A673 (cell line): ENCODE data around the gene ADGRG1. TPM values are rescaled to one million over a fixed set of nuclear protein-coding genes. Genes with fewer than 3 reads are reported as not detected.
A peak's percentile ranks its signal among the peaks of the same experiment; 100 is the strongest.

Source experiments
- BruUV-seq: library from RNA; stranded (reverse); fragments of 400-500 nt; replicated peaks from 2 replicates; lab custom pipeline; 2021; lab: Mats Ljungman, UMichigan
- CTCF ChIA-PET: fragments of 300-600 bp; sonication (Branson Sonifier 250); formaldehyde crosslinking; loops from one replicate; lab custom pipeline; 2022; ENCODE audit warnings: antibody characterized with exemption; lab: Charles Lee
- POLR2A ChIA-PET: fragments of 300-600 bp; sonication (Branson Sonifier 250); formaldehyde crosslinking; loops from one replicate; lab custom pipeline; 2022; ENCODE audit warnings: antibody characterized with exemption; ENCODE audit not compliant: low non-redundant PET; lab: Charles Lee
- DNase-seq: peaks from one replicate; pipeline ENCODE4 v3.0.0-alpha.2; 2015; ENCODE audit warnings: low spot score
- H3K27ac ChIP-seq: fragments of 200-600 bp; sonication (generic); 2 replicates; pipeline ENCODE4 v1.5.1; 2016; ENCODE audit warnings: mixed run types, low read depth, mild to moderate bottlenecking, mixed read lengths, antibody characterized with exemption, low read length; ENCODE audit not compliant: poor library complexity, severe bottlenecking
- H3K27me3 ChIP-seq: fragments of 200-600 bp; sonication (generic); replicated peaks from 2 replicates; pipeline ENCODE4 v1.6.1; 2017; ENCODE audit warnings: mixed run types, low read depth, mild to moderate bottlenecking, mixed read lengths, antibody characterized with exemption, low read length; ENCODE audit not compliant: insufficient read depth, poor library complexity
- H3K36me3 ChIP-seq: fragments of 200-600 bp; sonication (generic); 2 replicates; pipeline ENCODE4 v1.6.1; 2016; ENCODE audit warnings: mixed run types, mild to moderate bottlenecking, mixed read lengths, antibody characterized with exemption, low read length; ENCODE audit not compliant: insufficient read depth, poor library complexity, severe bottlenecking
- H3K4me1 ChIP-seq: fragments of 200-600 bp; sonication (generic); 2 replicates; pipeline ENCODE4 v1.6.1; 2017; ENCODE audit warnings: mixed run types, mild to moderate bottlenecking, mixed read lengths, antibody characterized with exemption, low read length; ENCODE audit not compliant: insufficient read depth, poor library complexity, severe bottlenecking
- H3K4me3 ChIP-seq: fragments of 200-600 bp; sonication (generic); 2 replicates; pipeline ENCODE4 v1.5.1; 2016; ENCODE audit warnings: low read depth, mixed run types, mild to moderate bottlenecking, mixed read lengths, low read length; ENCODE audit not compliant: poor library complexity, severe bottlenecking
- H3K9me3 ChIP-seq: fragments of 200-600 bp; sonication (generic); 2 replicates; pipeline ENCODE4 v1.6.1; 2016; ENCODE audit warnings: mixed run types, low read depth, mild to moderate bottlenecking, mixed read lengths, antibody characterized with exemption, low read length; ENCODE audit not compliant: poor library complexity, severe bottlenecking
- EZH2 ChIP-seq: fragments of 200-600 bp; sonication (generic); IDR thresholded peaks from 2 replicates; pipeline ENCODE4 v1.6.1; 2017; ENCODE audit warnings: borderline replicate concordance, low read depth, mild to moderate bottlenecking, mixed read lengths, antibody characterized with exemption, low read length; ENCODE audit not compliant: poor library complexity, severe bottlenecking
- intact Hi-C: fragments of 100-400 bp; cut with micrococcal nuclease; formaldehyde crosslinking; loops from one replicate; pipeline ENCODE4 v1.10.0; 2022; ENCODE audit not compliant: unreplicated experiment
- total RNA-seq: library from RNA; stranded (reverse); gene quantifications from 2 replicates; pipeline ENCODE4 v1.2.3, GENCODE V29; 2021
- TF ChIP-seq, protein P1 (sequence below): fragments of 300-800, 200-600 bp; sonication (generic); conservative IDR thresholded peaks from 2 replicates; pipeline ENCODE4 v1.5.1; 2017; ENCODE audit warnings: low read depth, mild to moderate bottlenecking, antibody characterized with exemption, low read length, moderate library complexity, mixed read lengths

ADGRG1 gene
- total RNA-seq, 1 experiment from 2014 or later, result 0.75 TPM

DNA sequence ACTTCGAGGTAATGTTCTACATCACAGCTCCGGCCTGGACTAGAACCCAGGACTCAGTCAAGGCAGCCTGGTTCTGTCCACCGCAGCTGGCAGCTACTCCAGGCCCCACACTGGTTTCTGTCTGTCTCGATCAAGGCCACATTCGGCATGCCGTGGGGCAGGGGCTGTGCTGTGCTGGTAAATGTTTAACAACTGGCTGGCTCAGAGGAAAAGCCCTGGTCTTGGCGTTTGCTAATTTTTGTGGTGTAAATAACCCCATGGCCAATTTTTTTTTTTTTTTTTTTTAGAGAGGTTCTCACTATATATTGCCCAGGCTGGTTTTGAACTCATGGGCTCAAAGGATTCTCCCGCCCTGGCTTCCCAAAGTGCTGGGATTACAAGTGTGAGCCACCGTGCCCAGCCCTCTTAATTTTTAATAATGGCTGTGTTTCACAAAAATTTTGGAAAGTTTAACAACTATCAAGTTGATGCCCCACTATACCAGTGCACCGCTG is 65.8 kb downstream of the ADGRG1 start:
- BruUV-seq, result no TSS peak
- H3K36me3 ChIP-seq, result no peaks in the 10 kb centered on the region
- no peak overlapping the region for H3K4me3 ChIP-seq
- ChIA-PET CTCF (interaction anchor here (0.7 kb wide), 1 partner anchor 103 kb away, joined by 6 read pairs; no protein-coding TSS in a partner anchor), POLR2A (no interaction called here)
- H3K9me3 ChIP-seq, result no peaks in the 10 kb centered on the region
- intact Hi-C loops, result no loop called here
- no peak for DNase-seq
- H3K27me3 ChIP-seq, result no peaks in the 10 kb centered on the region
- TF ChIP-seq EZH2, result no peak
- TF ChIP-seq, protein P1, sequence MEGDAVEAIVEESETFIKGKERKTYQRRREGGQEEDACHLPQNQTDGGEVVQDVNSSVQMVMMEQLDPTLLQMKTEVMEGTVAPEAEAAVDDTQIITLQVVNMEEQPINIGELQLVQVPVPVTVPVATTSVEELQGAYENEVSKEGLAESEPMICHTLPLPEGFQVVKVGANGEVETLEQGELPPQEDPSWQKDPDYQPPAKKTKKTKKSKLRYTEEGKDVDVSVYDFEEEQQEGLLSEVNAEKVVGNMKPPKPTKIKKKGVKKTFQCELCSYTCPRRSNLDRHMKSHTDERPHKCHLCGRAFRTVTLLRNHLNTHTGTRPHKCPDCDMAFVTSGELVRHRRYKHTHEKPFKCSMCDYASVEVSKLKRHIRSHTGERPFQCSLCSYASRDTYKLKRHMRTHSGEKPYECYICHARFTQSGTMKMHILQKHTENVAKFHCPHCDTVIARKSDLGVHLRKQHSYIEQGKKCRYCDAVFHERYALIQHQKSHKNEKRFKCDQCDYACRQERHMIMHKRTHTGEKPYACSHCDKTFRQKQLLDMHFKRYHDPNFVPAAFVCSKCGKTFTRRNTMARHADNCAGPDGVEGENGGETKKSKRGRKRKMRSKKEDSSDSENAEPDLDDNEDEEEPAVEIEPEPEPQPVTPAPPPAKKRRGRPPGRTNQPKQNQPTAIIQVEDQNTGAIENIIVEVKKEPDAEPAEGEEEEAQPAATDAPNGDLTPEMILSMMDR, result no peak
- no peak overlapping the region for H3K27ac ChIP-seq
- H3K4me1 ChIP-seq, result no peaks in the 10 kb centered on the region

DNA sequence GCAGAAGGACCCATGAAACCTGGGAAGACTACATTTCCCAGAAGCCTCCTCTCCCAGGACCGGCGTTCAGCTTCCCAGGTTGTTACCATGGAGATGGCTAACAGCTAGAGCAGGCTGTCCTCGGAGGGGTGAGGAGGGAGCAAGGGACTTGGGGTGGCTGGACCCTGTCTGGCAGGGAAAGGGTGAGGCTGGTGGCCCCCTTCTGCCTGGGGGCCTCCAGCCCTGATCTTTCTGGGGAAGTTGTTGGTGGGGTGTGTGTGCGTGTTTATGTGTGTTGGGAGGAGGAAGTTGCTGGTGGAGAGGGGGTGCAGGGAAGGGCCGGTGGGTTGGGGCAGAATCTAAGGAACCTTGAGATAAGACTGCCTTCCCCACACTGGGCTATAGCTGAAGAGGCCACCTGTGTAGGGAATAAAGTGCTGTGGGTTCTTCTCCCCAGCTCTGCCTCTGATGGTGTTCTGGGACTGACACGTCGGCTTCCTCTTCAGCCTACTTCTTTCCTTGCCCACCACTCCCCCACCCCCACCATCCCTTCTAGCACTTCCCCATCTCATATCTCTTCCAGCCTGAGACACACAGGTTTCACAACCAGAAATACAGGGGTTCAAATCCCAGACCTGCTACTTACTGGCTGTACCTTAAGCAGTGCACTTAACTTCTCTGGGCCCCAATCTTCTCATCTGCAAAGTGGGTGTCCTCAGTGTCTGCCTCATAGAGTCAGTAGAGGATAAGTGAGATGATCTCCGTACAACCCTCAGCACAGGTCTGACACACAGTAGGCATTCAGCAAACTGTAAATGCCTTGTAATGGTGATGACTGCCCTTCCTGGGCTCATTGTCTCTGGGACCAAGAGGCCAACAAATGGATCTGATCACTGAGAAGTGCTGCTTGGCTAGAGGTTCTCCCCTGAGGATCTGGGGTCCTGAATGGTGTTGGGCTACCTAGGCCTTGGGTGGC is 66.6 kb downstream of the ADGRG1 start, which contains the start of gene DRC7:
Gene DRC7, plus strand, starts transcription at position 82 of the 955 bp plus-strand sequence. CDS start 3,144 bp downstream, outside the sequence.
- Histone ChIP-seq H3K4me3 (no peak within 1 kb of the TSS), H3K27me3 (no peaks in the 10 kb centered on the region), H3K4me1 (no peaks in the 10 kb centered on the region), H3K36me3 (no peaks in the 10 kb centered on the region), H3K9me3 (no peaks in the 10 kb centered on the region), H3K27ac (no peak within 1 kb of the TSS)
- POLR2A ChIA-PET, result no interaction called here
- no TSS peak for BruUV-seq
- intact Hi-C loops, result no loop called here
- CTCF ChIA-PET, result no interaction called here
- TF ChIP-seq EZH2, result no peak
- TF ChIP-seq, protein P1, result no peak
- DNase-seq, result peak; percentile 63

DNA sequence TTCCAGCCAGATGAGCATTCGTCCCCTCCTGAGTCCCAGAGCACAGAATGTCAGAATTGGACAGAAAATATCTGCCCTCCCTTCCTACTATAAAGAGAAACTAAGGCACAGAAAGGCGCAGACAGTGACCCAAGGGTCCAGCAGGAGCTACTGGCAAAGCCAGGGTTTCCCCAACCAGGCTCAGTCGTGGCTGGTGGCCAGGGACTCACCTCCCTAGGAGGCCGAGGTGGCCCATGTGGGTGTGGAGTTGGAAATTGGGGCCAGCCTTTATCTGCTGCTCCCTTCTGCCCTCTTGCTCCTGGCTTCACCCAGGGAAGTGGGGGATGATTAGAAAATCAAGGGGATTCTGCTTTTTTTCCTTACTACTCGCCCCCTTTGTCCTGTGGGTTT is 67.2 kb downstream of the ADGRG1 start:
- DNase-seq, result no peak
- CTCF ChIA-PET, result no interaction called here
- Histone ChIP-seq H3K27ac (no peak overlapping the region), H3K9me3 (no peaks in the 10 kb centered on the region), H3K4me1 (no peaks in the 10 kb centered on the region), H3K27me3 (no peaks in the 10 kb centered on the region), H3K4me3 (no peak overlapping the region), H3K36me3 (no peaks in the 10 kb centered on the region)
- no TSS peak for BruUV-seq
- no peak for TF ChIP-seq EZH2
- TF ChIP-seq, protein P1, result no peak
- intact Hi-C loops, result no loop called here
- POLR2A ChIA-PET, result no interaction called here
